Raji (cell line): Measurements from ENCODE around the gene CD8B.
"Not testable (repeated sequence)": the region's sequence is repeated elsewhere in the genome, so short reads cannot be mapped to it uniquely, and the experiment has no call there.

Source experiments
- POLR2A ChIP-seq: IDR thresholded peaks from 2 replicates; pipeline ENCODE4 v1.6.1; 2011; ENCODE audit warnings: low read depth, low read length, control low read depth; ENCODE audit not compliant: insufficient read depth

CD8B gene

DNA sequence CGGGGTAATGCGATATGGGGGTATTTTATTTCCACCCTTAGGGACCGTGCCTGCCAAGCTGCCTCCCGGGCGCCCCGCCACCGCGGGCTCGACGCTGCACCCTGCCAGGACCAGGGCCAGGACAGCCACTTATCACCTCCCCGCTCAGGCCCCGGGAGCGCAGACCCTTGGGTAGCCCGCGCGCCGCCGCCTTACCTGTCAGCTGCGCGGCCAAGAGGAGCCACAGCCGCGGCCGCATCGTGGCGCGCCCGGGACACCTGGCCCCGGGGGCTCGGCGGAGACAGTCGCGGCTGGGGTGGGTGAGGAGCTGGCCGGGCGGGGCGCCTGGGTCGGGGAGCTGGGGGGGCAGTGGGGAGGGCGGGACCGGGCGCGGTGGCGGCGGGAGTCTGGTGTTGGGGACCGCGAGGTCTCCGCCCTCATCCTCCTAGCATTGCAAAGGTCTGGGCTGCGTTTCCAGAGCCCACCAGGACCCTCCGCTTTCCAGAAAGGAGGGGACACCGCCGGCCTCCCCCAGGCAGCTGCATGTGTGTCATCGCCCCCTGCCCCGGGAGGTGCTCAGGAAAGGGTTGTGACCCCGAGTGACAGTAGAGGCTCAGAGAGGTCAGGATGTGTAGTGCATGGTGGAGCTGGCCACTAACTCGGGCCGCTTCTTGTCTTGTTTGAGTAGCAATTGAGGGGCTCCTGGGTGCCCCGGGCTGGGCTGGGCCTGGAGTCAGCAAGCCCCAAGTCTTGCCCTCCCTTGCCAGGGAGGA, at the start of gene CD8B:
CD8B (minus strand) TSS at position 259 of the 752 bp plus-strand sequence; CDS start at position 238, 21 bp downstream.
- not testable (repeated sequence) for TF ChIP-seq POLR2A

DNA sequence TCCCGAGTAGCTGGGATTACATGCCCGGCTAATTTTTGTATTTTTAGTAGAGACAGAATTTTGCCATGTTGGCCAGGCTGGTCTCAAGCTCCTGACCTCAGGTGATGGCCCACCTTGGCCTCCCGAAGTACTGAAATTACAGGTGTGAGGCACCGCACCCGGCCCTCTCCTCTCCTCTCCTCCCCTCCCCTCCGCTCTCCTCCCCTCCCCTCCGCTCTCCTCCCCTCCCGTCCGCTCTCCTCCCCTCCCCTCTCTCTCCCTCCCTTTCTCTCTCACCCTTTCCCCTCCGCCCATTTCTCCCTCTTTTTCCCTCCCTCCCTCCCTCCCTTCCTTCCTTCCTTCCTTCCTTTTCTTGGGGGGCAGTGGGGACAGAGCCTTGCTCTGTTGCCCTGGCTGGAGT, 28.4 kb downstream of the CD8B start:
- TF ChIP-seq POLR2A, result no peak

DNA sequence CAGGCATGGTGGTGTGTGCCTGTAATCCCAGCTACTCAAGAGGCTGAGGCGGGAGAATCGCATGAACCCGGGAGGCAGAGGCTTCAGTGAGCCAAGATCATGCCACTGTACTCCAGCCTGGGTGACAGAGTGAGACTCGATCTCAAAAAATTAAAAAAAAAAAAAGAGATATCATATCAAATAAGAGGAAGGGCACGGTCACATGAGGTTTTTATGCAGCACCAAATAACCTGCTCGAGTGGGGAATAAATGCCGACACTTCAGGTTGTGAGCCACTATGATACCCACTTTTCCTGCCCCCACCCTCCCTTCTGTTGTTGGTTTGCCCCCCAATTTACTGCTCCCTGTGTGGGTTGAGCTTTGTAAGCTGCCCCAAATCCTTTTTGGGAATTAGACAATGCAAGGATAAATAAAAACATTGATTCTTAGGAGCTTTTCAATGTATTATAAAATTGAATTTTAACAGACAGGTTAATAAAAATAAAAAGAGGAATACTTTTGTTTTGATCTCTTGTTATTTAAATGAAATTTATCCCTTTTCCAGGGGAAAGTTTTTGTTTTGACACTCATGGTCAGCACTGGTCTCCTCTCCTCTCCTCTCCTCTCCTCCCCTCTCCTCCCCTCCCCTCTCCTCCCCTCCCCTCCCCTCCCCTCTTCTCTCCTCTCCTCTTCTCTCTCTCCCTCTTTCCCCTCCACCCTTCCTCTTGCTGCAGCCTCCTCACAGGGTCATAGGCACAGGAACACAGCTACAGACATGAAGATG, 29.2 kb downstream of the CD8B start:
- TF ChIP-seq POLR2A, result no peak

DNA sequence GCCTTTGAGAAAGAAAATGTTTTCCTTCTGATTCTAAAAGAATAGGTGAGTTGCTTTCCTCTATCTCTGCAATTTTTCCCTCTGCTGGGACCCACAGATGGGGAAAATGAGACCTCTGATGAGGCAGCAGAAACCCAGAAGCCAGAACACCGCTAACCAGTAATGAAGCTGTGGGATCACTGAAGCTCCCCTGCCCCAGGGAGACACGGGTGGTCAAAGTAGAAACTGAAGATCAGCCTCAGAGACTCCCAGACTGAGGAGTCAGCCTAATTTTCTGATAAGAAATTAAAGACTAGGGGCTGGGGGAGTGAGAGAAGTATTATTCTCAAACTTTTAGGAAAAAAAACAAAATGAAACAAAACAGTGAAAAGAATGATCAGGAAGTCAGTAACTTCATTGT, 30.1 kb downstream of the CD8B start:
- no peak for TF ChIP-seq POLR2A

DNA sequence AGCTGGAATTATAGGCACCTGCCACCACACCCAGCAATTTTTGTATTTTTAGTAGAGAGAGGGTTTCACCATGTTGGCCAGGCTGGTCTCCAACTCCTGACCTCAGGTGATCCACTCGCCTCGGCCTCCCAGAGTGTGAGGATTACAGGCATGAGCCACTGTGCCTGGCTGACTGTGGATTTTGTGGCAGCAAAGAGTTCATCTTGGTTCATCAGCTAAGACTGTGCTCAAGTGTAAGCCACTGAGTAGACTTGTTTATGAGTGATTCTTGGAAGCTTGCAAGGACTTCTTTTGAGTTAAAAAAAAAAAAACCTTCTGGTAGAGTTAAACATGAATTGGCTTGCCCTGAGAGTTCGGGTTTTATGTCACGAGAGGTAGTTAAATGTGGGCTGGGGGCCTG, 34.7 kb downstream of the CD8B start:
- no peak for TF ChIP-seq POLR2A

DNA sequence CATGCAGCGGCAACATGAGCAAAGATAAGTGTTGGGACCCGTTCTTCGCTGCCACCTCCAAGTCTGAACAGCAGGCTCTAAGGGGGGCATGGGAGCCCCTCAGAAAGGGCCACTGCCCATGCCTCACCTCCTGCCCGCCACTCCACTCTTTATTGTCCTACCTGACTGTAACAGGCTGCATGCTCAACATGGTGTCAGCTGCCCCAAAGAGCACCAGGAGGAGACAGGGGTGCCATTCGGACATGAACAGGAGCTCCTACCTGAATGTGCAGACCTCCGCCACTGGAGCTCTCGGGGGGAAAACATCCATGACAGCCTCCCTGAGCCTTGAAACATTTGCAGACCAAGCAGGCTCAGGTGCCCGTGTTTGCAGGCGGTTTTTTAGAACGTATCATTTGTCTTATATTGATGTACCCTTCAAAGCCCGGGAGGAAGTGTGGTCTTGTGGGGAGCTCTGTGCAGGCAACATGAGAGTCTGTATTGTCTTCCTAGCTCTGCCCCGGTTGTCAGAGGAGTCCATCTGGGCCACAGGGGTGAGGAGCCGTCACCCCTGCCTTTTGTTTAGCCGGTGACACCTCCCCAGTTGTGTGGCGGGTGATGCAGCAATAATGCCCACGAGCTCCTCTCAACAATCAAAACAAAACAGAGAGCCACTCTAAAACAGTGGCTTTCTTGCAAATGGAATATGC, 35.8 kb downstream of the CD8B start:
- no peak for TF ChIP-seq POLR2A

DNA sequence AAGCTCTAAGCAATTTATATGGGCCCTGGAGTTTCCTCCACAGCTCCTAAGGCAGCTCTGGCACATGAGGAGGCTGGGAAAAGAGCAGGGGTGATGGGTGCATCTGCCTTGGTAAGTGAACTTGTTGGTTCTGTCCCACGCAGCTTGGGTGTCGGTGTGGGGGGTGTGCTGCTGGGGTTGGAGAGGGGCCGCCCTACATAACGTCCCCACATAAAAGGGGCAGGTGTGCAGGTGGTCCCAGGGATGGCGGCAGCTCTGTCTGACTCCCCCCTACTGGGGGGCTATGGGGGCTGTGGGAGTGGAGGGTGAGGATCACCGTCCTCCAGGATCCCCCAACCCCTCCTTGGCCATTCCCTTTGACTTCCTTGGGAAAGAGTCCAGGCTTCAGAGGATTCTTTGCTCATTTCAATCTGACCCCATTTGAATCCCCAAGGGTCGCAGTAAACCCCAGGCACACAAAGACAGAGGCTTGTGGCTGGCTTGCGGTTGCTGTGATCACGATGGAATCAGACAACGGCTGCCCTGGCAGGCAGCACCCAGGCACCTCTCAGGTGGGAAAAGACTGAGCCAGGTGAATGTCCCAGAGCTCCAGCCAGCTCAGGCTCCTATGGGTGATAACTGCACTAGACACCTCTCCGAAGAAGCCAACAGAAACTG, 36.5 kb downstream of the CD8B start:
- TF ChIP-seq POLR2A, result no peak

DNA sequence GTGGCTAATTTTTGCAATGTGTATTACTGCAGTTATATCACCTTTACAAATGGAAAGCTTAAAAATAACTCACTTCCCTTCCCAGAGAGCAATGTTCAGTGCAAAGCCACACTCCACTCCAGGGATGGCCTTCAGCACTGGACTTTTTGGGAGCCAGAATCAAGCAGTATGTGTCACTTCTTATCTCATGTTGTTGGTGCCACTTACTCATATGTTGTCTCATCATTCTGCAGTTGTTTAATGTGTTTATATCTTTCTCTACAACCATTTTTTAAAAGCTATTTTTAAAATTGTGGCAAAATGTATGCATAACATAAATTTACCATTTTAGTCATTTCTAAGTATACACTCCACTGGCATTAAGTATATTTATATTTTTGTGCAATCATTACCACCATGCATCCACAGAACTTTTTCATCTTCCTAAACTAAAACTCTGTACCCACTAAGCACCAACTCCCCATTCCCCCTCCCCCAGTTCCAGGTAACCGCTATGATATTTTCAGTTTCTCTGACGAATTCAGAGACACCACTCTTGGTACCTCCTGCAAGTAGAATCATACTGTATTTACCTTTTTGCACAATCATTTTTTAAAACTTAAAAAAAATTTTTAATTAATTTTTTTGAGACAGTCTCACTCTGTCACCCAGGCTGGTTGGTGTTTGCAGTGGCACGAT, 38.9 kb downstream of the CD8B start:
- TF ChIP-seq POLR2A, result no peak

DNA sequence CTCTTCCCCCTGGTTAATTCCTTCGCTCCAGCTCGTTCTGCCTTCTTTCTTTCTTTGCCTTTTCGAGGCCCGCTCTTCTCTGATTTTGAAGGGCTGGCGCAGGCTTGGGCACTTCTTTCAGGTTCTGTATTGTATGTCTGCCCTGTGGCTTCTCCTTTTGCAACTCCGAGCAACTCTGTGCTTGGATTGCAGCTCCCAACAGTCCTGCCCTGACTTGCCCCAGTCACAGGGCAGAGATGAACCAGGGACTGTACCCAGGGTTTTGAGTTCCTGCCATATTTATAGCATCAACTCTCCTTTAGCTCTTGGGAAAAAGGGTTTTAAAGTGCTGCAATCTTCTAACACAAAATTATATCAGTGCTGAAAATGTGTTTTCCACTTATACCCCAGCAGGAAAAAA, 39.8 kb downstream of the CD8B start:
- TF ChIP-seq POLR2A, result no peak

DNA sequence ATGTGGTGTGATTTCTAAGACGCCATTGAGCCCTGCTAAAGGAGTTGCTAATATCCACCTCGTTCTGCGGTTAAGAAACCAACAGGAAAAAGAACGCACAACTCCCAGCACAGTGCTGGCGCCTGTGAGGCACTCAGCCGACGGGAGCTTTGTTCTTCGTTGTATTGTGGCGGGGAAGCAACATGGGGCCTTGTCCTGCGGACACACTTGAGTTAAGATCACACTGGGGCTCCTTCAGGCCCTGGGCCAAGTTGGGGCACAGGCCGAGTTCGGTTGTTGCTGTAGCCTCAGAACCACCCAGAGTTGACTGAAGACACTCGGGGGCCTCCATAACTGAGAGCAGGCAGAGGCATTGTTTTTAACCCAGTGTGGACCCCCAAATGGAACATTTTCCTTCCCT, 40.4 kb downstream of the CD8B start:
- TF ChIP-seq POLR2A, result no peak

DNA sequence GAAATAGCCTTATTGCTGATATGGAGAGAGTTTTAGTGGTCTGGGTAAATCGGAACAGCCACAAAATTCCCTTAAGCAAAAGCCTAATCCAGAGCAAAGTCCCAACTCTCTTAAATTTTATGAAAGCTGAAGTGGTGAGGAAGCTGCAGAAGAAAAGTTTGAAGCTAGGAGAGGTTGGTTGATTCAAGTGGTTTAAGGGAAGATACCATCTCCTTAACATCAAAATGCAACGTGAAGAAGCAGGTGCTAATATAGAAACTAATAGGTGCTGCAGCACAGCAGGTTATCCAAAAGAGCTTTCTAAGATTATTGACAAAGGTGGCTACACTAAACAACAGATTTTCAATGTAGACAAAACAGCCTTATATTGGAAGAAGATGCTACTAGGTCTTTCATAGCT, 42.7 kb downstream of the CD8B start:
- no peak for TF ChIP-seq POLR2A

DNA sequence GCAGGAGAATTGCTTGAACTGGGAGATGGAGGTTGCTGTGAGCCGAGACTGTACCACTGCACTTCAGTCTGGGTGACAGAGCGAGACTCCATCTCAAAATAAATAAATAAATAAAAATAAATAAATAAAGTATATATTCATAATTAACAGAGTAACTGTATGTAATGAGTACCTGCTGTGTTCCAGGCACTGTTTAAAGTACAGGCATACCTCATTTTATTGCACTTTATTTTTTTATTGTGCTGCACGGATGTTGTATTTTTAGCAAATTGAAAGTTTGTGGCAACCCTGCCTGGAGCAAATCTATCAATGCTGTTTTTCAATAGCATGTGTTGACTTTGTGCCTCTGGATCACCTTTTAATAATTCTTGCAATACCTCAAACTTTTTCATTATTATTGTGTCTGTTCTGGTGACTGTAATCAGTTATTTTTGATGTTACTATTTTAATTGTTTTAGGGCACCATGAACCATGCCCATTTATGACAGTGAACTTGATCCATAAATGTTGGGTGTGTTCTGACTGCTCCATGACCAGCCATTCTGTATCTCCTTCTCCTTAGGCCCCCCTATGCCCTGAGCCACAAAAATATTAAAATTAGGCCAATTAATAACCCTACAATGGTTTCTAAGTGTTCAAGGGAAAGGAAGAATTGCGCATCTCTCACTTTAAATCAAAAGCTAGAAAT, 43.4 kb downstream of the CD8B start:
- TF ChIP-seq POLR2A, result no peak

DNA sequence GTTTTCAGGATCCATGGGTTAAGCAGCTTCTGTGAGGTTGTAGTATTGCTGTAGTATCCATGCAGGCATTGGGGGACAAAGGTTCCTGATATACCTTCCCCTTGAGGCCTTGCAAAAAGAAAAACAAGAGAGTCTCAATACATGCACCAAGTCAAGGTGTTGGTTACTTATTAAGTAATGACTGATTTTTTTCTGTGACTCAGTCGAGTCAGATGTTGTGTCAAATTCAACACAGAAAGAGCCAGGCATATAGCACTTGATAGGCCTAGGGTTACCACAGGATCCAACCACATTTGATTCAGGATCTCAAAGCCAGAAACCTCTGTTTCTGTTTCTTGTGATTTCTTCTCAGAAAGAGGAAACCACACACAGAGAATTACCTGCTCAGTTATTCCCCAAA, 46.1 kb downstream of the CD8B start:
- TF ChIP-seq POLR2A, result no peak

DNA sequence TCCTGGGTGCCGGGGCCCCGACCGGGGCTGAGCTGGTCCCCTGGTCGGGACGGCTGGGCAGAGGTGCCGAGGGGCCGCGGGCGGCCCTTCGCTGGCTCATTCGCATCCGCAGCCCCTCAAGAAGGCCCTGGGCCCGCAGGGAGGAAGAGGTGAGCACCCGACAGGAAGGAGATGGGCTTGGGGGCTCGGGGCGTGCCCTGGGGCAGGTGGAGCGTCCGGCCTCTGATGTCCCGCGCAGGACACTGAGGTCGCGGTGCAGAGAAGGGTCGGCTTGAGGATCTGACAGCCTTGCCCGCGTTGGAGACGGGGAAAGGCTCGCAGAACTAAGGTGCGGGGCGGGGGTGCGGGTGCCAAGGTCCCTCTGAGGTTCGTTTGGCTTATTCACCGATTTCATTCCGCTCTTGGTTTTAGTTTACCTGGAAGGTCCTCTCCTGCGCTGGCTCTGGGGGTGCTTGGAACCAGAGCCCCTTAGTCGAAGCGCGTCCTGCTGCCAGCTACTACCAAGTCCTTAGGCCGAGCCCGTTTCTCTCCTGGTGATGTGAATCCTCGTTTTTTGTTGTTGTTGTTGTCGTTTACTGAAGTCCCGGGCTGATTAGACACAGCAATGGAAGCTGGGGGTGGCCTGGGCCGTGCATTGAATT, 52.1 kb downstream of the CD8B start:
- TF ChIP-seq POLR2A, result no peak
